Heart right ventricle (tissue), 12 donors: ENCODE data around the gene ZSCAN9. TPM values are rescaled to one million over a fixed set of nuclear protein-coding genes. Genes with fewer than 3 reads are reported as not detected.

Experiments used
- polyA plus RNA-seq, 2 donors: library from polyadenylated mRNA; stranded (reverse); fragments of 200-250 nt; gene quantifications; one replicate each; pipeline ENCODE4 v1.2.3, GENCODE V29; 2013
- total RNA-seq, 10 donors: library from RNA; stranded (reverse); fragmentation: NEBNext Ultra II Directional in 3 of 10; extraction: Animal tissue kit (Norgen Biotek cat#: 25700) in 3 of 10; gene quantifications; one replicate each; pipeline versions ENCODE4 v1.2.1 to v1.2.4, GENCODE V29; 2021 to 2023
- donor health status: ischemic (EF 13 %, LVEDD 7.1; RV severe dilation, severe dysfunction).
- donor health status: healthy with polysubstance abuse.
- donor health status: DM: no; HTN: yes; CAD: no.
- donor health status: DM: no; HTN: no; CAD: no.
- donor health status: ischemic (EF 25% LVEDD 6.9; RV normal size, moderate dysfunction).
- donor health status: ischemic (EF 25% LVEDD 5.7; RV mildly dilated, moderate dysfunction).
- donor health status: healthy.
- donor health status: nonischemic (EF 11% LVEDD 7.7; RV severe dilation, severe dysfunction).
- donor health status: DM: yes; HTN: yes; CAD: no.
- donor health status: PGD.
- donor health status: ischemic (EF 29% LVEDD 5.4; RV normal size, mild dysfunction).
- donor health status: nonischemic (EF 23%, LVEDD 6.1; RV moderate dilation, normal function).

Gene ZSCAN9
- total and polyA plus RNA-seq, 12 donors, result 6.8 to 11.2 (median 8.8) TPM

Other genes starting within 250 kb of the ZSCAN9 start
- under 1 TPM in 9 of 10 donors, not detected in 1; 0.27 to 0.69 (median 0.45) TPM for gene ZNF165, start 144.7 kb upstream of the ZSCAN9 start, total RNA-seq
- gene ZNF165, start 144.7 kb upstream of the ZSCAN9 start, polyA plus RNA-seq, result under 1 TPM; 0.49 to 0.51 TPM
- 1 to 10 TPM; 1.4 to 3.3 (median 1.8) TPM for gene ZSCAN16, start 100.7 kb upstream of the ZSCAN9 start, total RNA-seq
- 1 to 10 TPM; 4.7 to 5.6 TPM for gene ZSCAN16, start 100.7 kb upstream of the ZSCAN9 start, polyA plus RNA-seq
- gene ZKSCAN8, start 83.4 kb upstream of the ZSCAN9 start, total RNA-seq, result 10 to 100 TPM; 11.8 to 18.5 (median 14.8) TPM
- 1 to 10 TPM; 2.7 to 4.2 TPM for gene ZKSCAN8, start 83.4 kb upstream of the ZSCAN9 start, polyA plus RNA-seq
- gene ZKSCAN4, start 27.0 kb downstream of the ZSCAN9 start, total RNA-seq, result 1 to 10 TPM in 9 of 10 donors, under 1 TPM in 1; 0.55 to 3.6 (median 2.9) TPM
- gene ZKSCAN4, start 27.0 kb downstream of the ZSCAN9 start, polyA plus RNA-seq, result 1 to 10 TPM; 1.7 to 2.0 TPM
- 1 to 10 TPM; 2.7 to 8.5 (median 6.5) TPM for gene NKAPL, start 34.0 kb downstream of the ZSCAN9 start, total RNA-seq
- gene NKAPL, start 34.0 kb downstream of the ZSCAN9 start, polyA plus RNA-seq, result 1 to 10 TPM; 7.6 to 9.7 TPM
- 10 to 100 TPM in 9 of 10 donors, 1 to 10 TPM in 1; 8.9 to 17.8 (median 12.8) TPM for gene ZSCAN26, start 41.9 kb downstream of the ZSCAN9 start, total RNA-seq
- gene ZSCAN26, start 41.9 kb downstream of the ZSCAN9 start, polyA plus RNA-seq, result 10 to 100 TPM in 1 of 2 donors, 1 to 10 TPM in 1; 7.5 to 12.7 TPM
- gene PGBD1, start 56.3 kb downstream of the ZSCAN9 start, total RNA-seq, result 1 to 10 TPM; 1.6 to 3.6 (median 2.7) TPM
- gene PGBD1, start 56.3 kb downstream of the ZSCAN9 start, polyA plus RNA-seq, result 1 to 10 TPM; 2.9 to 4.6 TPM
- gene ZSCAN31, start 110.9 kb downstream of the ZSCAN9 start, total RNA-seq, result 10 to 100 TPM in 8 of 10 donors, 1 to 10 TPM in 2; 8.0 to 17.4 (median 11.9) TPM
- gene ZSCAN31, start 110.9 kb downstream of the ZSCAN9 start, polyA plus RNA-seq, result 1 to 10 TPM; 3.3 to 7.1 TPM
- gene ZKSCAN3, start 124.7 kb downstream of the ZSCAN9 start, total RNA-seq, result 1 to 10 TPM; 3.1 to 6.8 (median 5.1) TPM
- 1 to 10 TPM; 1.0 to 2.1 TPM for gene ZKSCAN3, start 124.7 kb downstream of the ZSCAN9 start, polyA plus RNA-seq
- 1 to 10 TPM; 2.2 to 3.5 (median 2.9) TPM for gene ZSCAN12, start 174.5 kb downstream of the ZSCAN9 start, total RNA-seq
- 1 to 10 TPM; 1.2 TPM for gene ZSCAN12, start 174.5 kb downstream of the ZSCAN9 start, polyA plus RNA-seq
- 1 to 10 TPM in 9 of 10 donors, under 1 TPM in 1; 0.98 to 2.7 (median 1.3) TPM for gene ZSCAN23, start 218.2 kb downstream of the ZSCAN9 start, total RNA-seq
- under 1 TPM; 0.26 to 0.44 TPM for gene ZSCAN23, start 218.2 kb downstream of the ZSCAN9 start, polyA plus RNA-seq